GM23338 (cell line): ENCODE results near the gene STRIP1. TPM values are rescaled to one million over a fixed set of nuclear protein-coding genes. Genes with fewer than 3 reads are reported as not detected.

Experiments
- ATAC-seq: fragments of 200-7000 bp; cut with Tn5 transposase; 3 replicates; pipeline ENCODE4 v1.9.1; 2020
- DNase-seq: peaks from one replicate; pipeline ENCODE4 v3.0.0-alpha.2; 2015; ENCODE audit warnings: low spot score
- H2AFZ ChIP-seq: fragments of 200-600 bp; sonication (generic); 2 replicates; pipeline ENCODE4 v1.8.0; 2016; ENCODE audit warnings: antibody characterized with exemption, mild to moderate bottlenecking, moderate library complexity
- H3F3A ChIP-seq: fragments of 200-600 bp; sonication (generic); replicated peaks from 2 replicates; pipeline ENCODE4 v1.8.0; 2017; ENCODE audit warnings: antibody characterized with exemption, mixed run types, low read depth
- H3K27ac ChIP-seq: fragments of 200-600 bp; sonication (generic); 2 replicates; pipeline ENCODE4 v1.6.1; 2016; ENCODE audit warnings: low read depth
- H3K27me3 ChIP-seq: fragments of 200-600 bp; sonication (generic); 2 replicates; pipeline ENCODE4 v1.8.0; 2016; ENCODE audit warnings: mild to moderate bottlenecking, mixed run types, moderate library complexity; ENCODE audit not compliant: insufficient read depth
- H3K36me3 ChIP-seq: fragments of 200-600 bp; sonication (generic); 2 replicates; pipeline ENCODE4 v1.8.0; 2016; ENCODE audit warnings: mild to moderate bottlenecking; ENCODE audit not compliant: insufficient read depth
- H3K4me1 ChIP-seq: fragments of 200-600 bp; sonication (generic); 2 replicates; pipeline ENCODE4 v1.8.0; 2016; ENCODE audit warnings: mild to moderate bottlenecking, moderate library complexity; ENCODE audit not compliant: insufficient read depth
- H3K4me2 ChIP-seq: fragments of 200-600 bp; sonication (generic); 2 replicates; pipeline ENCODE4 v1.7.1; 2017; ENCODE audit warnings: mixed run types
- H3K4me3 ChIP-seq: fragments of 200-600 bp; sonication (generic); 2 replicates; pipeline ENCODE4 v1.6.1; 2016; ENCODE audit warnings: mixed run types
- H3K79me2 ChIP-seq: fragments of 200-600 bp; sonication (generic); replicated peaks from 2 replicates; pipeline ENCODE4 v1.8.0; 2017; ENCODE audit warnings: mild to moderate bottlenecking; ENCODE audit not compliant: insufficient read depth
- H3K9me2 ChIP-seq: fragments of 200-600 bp; sonication (generic); 2 replicates; pipeline ENCODE4 v1.8.0; 2017; ENCODE audit not compliant: insufficient read depth
- H4K20me1 ChIP-seq: fragments of 200-600 bp; sonication (generic); replicated peaks from 2 replicates; pipeline ENCODE4 v1.8.0; 2017; ENCODE audit warnings: mild to moderate bottlenecking; ENCODE audit not compliant: insufficient read depth
- H3K27ac Mint-ChIP-seq: 2 replicates; pipeline ENCODE4 v1.8.0; 2020; ENCODE audit warnings: inconsistent platforms, mild to moderate bottlenecking, moderate library complexity, mixed read lengths
- H3K27me3 Mint-ChIP-seq: 3 replicates; pipeline ENCODE4 v1.8.0; 2022; ENCODE audit warnings: low read depth, mild to moderate bottlenecking, moderate library complexity, mixed read lengths, inconsistent platforms; ENCODE audit not compliant: insufficient read depth, poor library complexity
- H3K36me3 Mint-ChIP-seq: 3 replicates; pipeline ENCODE4 v1.8.0; 2021; ENCODE audit warnings: low read depth, mild to moderate bottlenecking, inconsistent platforms, moderate library complexity, mixed read lengths
- H3K4me1 Mint-ChIP-seq: 3 replicates; pipeline ENCODE4 v1.8.0; 2020; ENCODE audit warnings: mild to moderate bottlenecking, inconsistent platforms, mixed read lengths
- H3K4me3 Mint-ChIP-seq: 3 replicates; pipeline ENCODE4 v1.8.0; 2021; ENCODE audit warnings: moderate library complexity, mild to moderate bottlenecking, inconsistent platforms, mixed read lengths
- H3K9me3 Mint-ChIP-seq: 3 replicates; pipeline ENCODE4 v1.8.0; 2020; ENCODE audit warnings: moderate library complexity, mild to moderate bottlenecking, inconsistent platforms, mixed read lengths
- CREB1 ChIP-seq: fragments of 250-450 bp; sonication (Bioruptor Pico); IDR thresholded peaks from 2 replicates; pipeline ENCODE4 v1.5.0; 2020; ENCODE audit warnings: low read depth, mild to moderate bottlenecking, moderate library complexity
- ETS1 ChIP-seq: IDR thresholded peaks from 2 replicates; pipeline ENCODE4 v1.6.1; 2016; ENCODE audit warnings: antibody characterized with exemption
- EZH2 ChIP-seq: fragments of 200-600 bp; sonication (generic); IDR thresholded peaks from one replicate; pipeline ENCODE4 v1.8.0; 2017; ENCODE audit warnings: antibody characterized with exemption, mild to moderate bottlenecking, low read depth; ENCODE audit not compliant: unreplicated experiment
- EZH2phosphoT487 ChIP-seq: fragments of 200-600 bp; sonication (generic); IDR thresholded peaks from one replicate; pipeline ENCODE4 v1.8.1; 2018; ENCODE audit warnings: antibody characterized with exemption; ENCODE audit not compliant: unreplicated experiment
- JUNB ChIP-seq: IDR thresholded peaks from one replicate; pipeline ENCODE4 v1.6.1; 2016; ENCODE audit warnings: antibody characterized with exemption; ENCODE audit not compliant: unreplicated experiment
- NANOG ChIP-seq: IDR thresholded peaks from 2 replicates; pipeline ENCODE4 v1.6.1; 2016; ENCODE audit warnings: antibody characterized with exemption, borderline replicate concordance
- POLR2AphosphoS5 ChIP-seq: IDR thresholded peaks from 2 replicates; pipeline ENCODE4 v1.6.1; 2016; ENCODE audit warnings: antibody characterized with exemption, low read depth
- STAT1 ChIP-seq: IDR thresholded peaks from one replicate; pipeline ENCODE4 v1.6.1; 2016; ENCODE audit warnings: antibody characterized with exemption; ENCODE audit not compliant: unreplicated experiment
- ZNF114 ChIP-seq: fragments of 250-450 bp; sonication (Bioruptor Pico); IDR thresholded peaks from 2 replicates; pipeline ENCODE4 v1.5.0; 2020; ENCODE audit warnings: mild to moderate bottlenecking, moderate library complexity
- ZNF331 ChIP-seq: fragments of 250-450 bp; sonication (Bioruptor Pico); IDR thresholded peaks from 2 replicates; pipeline ENCODE4 v1.5.0; 2020; ENCODE audit warnings: low read depth, mild to moderate bottlenecking, moderate library complexity
- ZNF462 ChIP-seq: fragments of 250-450 bp; sonication (Bioruptor Pico); IDR thresholded peaks from 2 replicates; pipeline ENCODE4 v1.5.0; 2020; ENCODE audit warnings: mild to moderate bottlenecking, moderate library complexity
- polyA plus RNA-seq: library from polyadenylated mRNA; unstranded; fragments of >200 nt; fragmentation: Nextera tagmentation; extraction: Ambion mirVana; gene quantifications from 2 replicates; pipeline ENCODE4 v1.2.1, GENCODE V29; 2016
- total RNA-seq: library from RNA; depleted of rRNA; stranded (reverse); fragments of >200 nt; shearing (Covaris generic); gene quantifications from 2 replicates; pipeline ENCODE4 v1.2.3, GENCODE V29; 2014
- TF ChIP-seq, protein P1 (sequence below), 2 experiments: fragments of 200-600 bp in 1 of 2; sonication (generic) in 1 of 2; conservative IDR thresholded peaks; 2 replicates each; pipeline versions ENCODE4 v1.5.1 to v1.6.1; 2016 to 2017; ENCODE audit warnings: antibody characterized with exemption in 2 of 2, low read depth in 2 of 2, mild to moderate bottlenecking in 2 of 2, moderate library complexity in 1 of 2
- TF ChIP-seq, protein P2 (sequence below): IDR thresholded peaks from one replicate; pipeline ENCODE4 v1.6.1; 2018; ENCODE audit warnings: antibody characterized with exemption; ENCODE audit not compliant: unreplicated experiment

The STRIP1 gene
- total and polyA plus RNA-seq, 2 experiments from 2014 or later: 17.2 to 50.6 TPM

DNA sequence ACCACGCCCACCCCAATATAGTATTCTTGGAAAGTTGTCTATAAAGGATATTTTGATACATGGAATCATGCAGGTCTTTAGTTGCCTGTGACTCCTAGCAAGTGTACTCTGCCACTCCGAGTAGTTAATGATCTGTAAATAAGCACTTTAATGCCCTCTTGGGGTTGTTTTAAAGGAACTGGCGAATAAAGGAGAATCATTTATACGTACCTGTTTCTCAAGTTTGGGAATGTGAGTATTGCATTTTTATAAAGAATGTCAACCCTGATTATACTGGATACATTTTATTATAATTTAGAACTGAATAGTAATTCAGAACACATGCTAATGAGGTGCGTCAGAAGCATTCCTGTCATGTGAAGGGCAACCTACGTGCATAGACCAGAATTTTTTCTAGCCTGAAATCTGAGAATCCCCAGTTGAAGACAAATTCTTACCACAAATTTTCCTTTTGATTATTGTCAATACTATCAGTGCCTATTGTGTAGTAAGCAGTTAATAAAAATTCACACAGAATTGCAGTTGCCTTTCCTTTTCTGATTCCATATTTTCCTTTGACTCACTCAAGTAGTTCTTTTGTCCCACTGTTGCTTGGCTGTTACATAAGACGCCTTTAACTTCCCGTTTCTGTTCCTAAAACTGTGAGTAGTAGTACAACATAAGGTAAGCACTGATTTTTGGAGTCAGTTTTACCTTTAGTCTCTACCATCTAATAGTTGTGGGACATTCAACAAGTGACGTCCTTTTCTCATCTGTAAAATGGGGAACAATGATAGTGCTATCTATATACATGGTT lies 44.7 kb upstream of the STRIP1 start:
- H3K9me2 ChIP-seq: no peaks in the 10 kb centered on the region
- H3K4me3 Mint-ChIP-seq: no peak overlapping the region
- H3K4me2 ChIP-seq: 0 out of 2 replicates have a peak overlapping the region, but pooled peaks have one; percentile 28
- H4K20me1 ChIP-seq: peaks cover 58% of the 10 kb centered on the region
- no peaks in the 10 kb centered on the region for H3F3A ChIP-seq
- peaks cover 28% of the 10 kb centered on the region for H3K4me1 ChIP-seq
- peaks cover 11% of the 10 kb centered on the region for H3K27me3 Mint-ChIP-seq
- no peaks in the 10 kb centered on the region for H3K36me3 Mint-ChIP-seq
- no peaks in the 10 kb centered on the region for H3K9me3 Mint-ChIP-seq
- no peaks in the 10 kb centered on the region for H3K36me3 ChIP-seq
- H3K79me2 ChIP-seq: peaks cover 95% of the 10 kb centered on the region
- H3K27ac Mint-ChIP-seq: peak overlapping the region; percentile 65
- no peaks in the 10 kb centered on the region for H3K27me3 ChIP-seq
- TF ChIP-seq, protein P1, sequence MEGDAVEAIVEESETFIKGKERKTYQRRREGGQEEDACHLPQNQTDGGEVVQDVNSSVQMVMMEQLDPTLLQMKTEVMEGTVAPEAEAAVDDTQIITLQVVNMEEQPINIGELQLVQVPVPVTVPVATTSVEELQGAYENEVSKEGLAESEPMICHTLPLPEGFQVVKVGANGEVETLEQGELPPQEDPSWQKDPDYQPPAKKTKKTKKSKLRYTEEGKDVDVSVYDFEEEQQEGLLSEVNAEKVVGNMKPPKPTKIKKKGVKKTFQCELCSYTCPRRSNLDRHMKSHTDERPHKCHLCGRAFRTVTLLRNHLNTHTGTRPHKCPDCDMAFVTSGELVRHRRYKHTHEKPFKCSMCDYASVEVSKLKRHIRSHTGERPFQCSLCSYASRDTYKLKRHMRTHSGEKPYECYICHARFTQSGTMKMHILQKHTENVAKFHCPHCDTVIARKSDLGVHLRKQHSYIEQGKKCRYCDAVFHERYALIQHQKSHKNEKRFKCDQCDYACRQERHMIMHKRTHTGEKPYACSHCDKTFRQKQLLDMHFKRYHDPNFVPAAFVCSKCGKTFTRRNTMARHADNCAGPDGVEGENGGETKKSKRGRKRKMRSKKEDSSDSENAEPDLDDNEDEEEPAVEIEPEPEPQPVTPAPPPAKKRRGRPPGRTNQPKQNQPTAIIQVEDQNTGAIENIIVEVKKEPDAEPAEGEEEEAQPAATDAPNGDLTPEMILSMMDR (conservative IDR thresholded peaks at IDR 0.05; ENCODE audit: low read depth in 2 of 2): no peak
- TF ChIP-seq EZH2phosphoT487 (no peak), NANOG (no peak), ETS1 (no peak), JUNB (no peak), POLR2AphosphoS5 (no peak), ZNF114 (CRISPR knock-in tag) (no peak), ZNF462 (CRISPR knock-in tag) (no peak), EZH2 (no peak), CREB1 (no peak), ZNF331 (CRISPR knock-in tag) (no peak), STAT1 (no peak)
- TF ChIP-seq, protein P2, sequence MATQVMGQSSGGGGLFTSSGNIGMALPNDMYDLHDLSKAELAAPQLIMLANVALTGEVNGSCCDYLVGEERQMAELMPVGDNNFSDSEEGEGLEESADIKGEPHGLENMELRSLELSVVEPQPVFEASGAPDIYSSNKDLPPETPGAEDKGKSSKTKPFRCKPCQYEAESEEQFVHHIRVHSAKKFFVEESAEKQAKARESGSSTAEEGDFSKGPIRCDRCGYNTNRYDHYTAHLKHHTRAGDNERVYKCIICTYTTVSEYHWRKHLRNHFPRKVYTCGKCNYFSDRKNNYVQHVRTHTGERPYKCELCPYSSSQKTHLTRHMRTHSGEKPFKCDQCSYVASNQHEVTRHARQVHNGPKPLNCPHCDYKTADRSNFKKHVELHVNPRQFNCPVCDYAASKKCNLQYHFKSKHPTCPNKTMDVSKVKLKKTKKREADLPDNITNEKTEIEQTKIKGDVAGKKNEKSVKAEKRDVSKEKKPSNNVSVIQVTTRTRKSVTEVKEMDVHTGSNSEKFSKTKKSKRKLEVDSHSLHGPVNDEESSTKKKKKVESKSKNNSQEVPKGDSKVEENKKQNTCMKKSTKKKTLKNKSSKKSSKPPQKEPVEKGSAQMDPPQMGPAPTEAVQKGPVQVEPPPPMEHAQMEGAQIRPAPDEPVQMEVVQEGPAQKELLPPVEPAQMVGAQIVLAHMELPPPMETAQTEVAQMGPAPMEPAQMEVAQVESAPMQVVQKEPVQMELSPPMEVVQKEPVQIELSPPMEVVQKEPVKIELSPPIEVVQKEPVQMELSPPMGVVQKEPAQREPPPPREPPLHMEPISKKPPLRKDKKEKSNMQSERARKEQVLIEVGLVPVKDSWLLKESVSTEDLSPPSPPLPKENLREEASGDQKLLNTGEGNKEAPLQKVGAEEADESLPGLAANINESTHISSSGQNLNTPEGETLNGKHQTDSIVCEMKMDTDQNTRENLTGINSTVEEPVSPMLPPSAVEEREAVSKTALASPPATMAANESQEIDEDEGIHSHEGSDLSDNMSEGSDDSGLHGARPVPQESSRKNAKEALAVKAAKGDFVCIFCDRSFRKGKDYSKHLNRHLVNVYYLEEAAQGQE: no peak
- no peak for DNase-seq
- peaks cover 40% of the 10 kb centered on the region for H3K4me1 Mint-ChIP-seq
- H2AFZ ChIP-seq: no peak overlapping the region
- H3K4me3 ChIP-seq: no peak overlapping the region
- no peak for ATAC-seq
- no peak overlapping the region for H3K27ac ChIP-seq
